Measurements from ENCODE around the gene STAB1.

STAB1 gene

DNA sequence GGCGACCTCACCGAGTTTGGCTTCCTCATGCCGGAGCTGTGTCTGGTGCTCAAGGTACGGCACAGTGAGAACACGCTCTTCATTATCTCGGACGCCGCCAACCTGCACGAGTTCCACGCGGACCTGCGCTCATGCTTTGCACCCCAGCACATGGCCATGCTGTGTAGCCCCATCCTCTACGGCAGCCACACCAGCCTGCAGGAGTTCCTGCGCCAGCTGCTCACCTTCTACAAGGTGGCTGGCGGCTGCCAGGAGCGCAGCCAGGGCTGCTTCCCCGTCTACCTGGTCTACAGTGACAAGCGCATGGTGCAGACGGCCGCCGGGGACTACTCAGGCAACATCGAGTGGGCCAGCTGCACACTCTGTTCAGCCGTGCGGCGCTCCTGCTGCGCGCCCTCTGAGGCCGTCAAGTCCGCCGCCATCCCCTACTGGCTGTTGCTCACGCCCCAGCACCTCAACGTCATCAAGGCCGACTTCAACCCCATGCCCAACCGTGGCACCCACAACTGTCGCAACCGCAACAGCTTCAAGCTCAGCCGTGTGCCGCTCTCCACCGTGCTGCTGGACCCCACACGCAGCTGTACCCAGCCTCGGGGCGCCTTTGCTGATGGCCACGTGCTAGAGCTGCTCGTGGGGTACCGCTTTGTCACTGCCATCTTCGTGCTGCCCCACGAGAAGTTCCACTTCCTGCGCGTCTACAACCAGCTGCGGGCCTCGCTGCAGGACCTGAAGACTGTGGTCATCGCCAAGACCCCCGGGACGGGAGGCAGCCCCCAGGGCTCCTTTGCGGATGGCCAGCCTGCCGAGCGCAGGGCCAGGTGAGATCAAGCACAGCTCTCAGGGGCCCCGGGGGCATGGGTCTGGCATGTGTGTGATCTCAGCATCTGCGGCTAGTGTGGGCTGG is 7.1 kb upstream of the STAB1 start:
- no peaks in the 10 kb centered on the region for H3K27me3 ChIP-seq
- H3K9me3 ChIP-seq (replicated peaks in 1 of 11) = no peaks in the 10 kb centered on the region
- peak overlapping the region in 8 of 11 experiments; percentile 7 to 100 (median 90); a peak in 14 of 22 replicates for H3K4me2 ChIP-seq
- peaks cover 60 to 100% (median 99%) of the 10 kb centered on the region in 10 experiments for H3K4me1 ChIP-seq
- peaks cover 68 to 84% (median 76%) of the 10 kb centered on the region in 11 experiments for H3K36me3 ChIP-seq
- peak overlapping the region; percentile 3 to 98 (median 89); a peak in 18 of 22 replicates for H3K27ac ChIP-seq
- H3K4me3 ChIP-seq = no peak overlapping the region
- TF ChIP-seq Cebpa-rat (IDR thresholded peaks at IDR 0.05) = no peak
- peak overlapping the region in 7 of 11 experiments; percentile 17 to 77 (median 41); a peak in 8 of 22 replicates for H3K9ac ChIP-seq
- H4K20me1 ChIP-seq = peaks cover 0 to 6% (median 0%) of the 10 kb centered on the region in 11 experiments; a peak in 1 of 22 replicates

DNA sequence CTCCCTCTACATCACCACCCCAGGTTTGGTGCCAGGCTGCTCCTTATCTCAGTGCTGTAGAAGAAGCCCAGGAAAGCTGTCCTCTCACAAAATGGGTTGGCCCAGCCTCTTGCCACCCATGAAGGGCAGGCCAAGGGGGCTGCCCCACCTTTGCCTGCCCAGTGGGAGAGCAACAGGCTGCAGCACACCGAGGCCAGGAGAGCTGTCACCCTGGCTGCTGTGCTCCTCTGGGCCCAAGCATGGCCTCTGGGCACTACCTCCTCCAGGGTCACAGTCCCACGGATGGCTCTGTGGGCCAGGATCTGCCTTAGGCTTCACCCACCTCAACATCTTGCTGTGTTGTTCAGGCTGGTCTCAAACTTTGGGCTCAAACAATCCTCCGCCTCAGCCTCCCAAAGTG is 6.4 kb upstream of the STAB1 start:
- H3K9me3 ChIP-seq (replicated peaks in 1 of 11) = no peaks in the 10 kb centered on the region
- TF ChIP-seq Cebpa-rat (IDR thresholded peaks at IDR 0.05) = no peak
- peak overlapping the region in 9 of 11 experiments; percentile 93 to 100 (median 98); a peak in 17 of 22 replicates for H3K4me2 ChIP-seq
- H3K4me3 ChIP-seq = no peak overlapping the region; a peak in 1 of 20 replicates
- no peaks in the 10 kb centered on the region for H3K27me3 ChIP-seq
- H3K27ac ChIP-seq = peak overlapping the region; percentile 85 to 99 (median 97)
- H3K4me1 ChIP-seq = peaks cover 58 to 100% (median 99%) of the 10 kb centered on the region in 10 experiments
- peaks cover 70 to 85% (median 78%) of the 10 kb centered on the region in 11 experiments for H3K36me3 ChIP-seq
- peak overlapping the region in 10 of 11 experiments; percentile 82 to 96 (median 91); a peak in 20 of 22 replicates for H3K9ac ChIP-seq
- peaks cover 0 to 6% (median 0%) of the 10 kb centered on the region in 11 experiments; a peak in 2 of 22 replicates for H4K20me1 ChIP-seq

DNA sequence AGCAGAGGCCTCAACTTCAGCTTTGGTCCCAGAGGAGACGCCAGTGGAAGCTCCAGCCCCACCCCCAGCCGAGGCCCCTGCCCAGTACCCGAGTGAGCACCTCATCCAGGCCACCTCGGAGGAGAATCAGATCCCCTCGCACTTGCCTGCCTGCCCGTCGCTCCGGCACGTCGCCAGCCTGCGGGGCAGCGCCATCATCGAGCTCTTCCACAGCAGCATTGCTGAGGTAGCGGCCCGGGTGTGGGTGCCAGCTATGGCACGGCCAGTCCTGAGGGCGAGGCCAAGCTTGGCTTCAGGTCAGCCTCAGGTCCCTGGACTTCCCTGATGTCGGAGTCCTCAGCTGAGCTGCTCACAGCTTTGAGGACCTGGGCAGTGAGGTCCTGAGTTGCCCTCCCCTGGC is 5.7 kb upstream of the STAB1 start:
- H3K27ac ChIP-seq = peak overlapping the region; percentile 85 to 99 (median 97)
- peak overlapping the region; percentile 69 to 96 (median 91) for H3K9ac ChIP-seq
- peaks cover 71 to 90% (median 82%) of the 10 kb centered on the region in 11 experiments for H3K36me3 ChIP-seq
- no peak for TF ChIP-seq Cebpa-rat (IDR thresholded peaks at IDR 0.05)
- H3K4me2 ChIP-seq = peak overlapping the region; percentile 62 to 100 (median 98)
- H3K4me1 ChIP-seq = peaks cover 57 to 100% (median 99%) of the 10 kb centered on the region in 10 experiments
- peaks cover 0 to 6% (median 0%) of the 10 kb centered on the region in 11 experiments; a peak in 2 of 22 replicates for H4K20me1 ChIP-seq
- H3K4me3 ChIP-seq = peak overlapping the region in 3 of 10 experiments; percentile 10 to 52 (median 24); a peak in 3 of 20 replicates
- no peaks in the 10 kb centered on the region for H3K27me3 ChIP-seq
- no peaks in the 10 kb centered on the region for H3K9me3 ChIP-seq (replicated peaks in 1 of 11)

GRCh38 chr3:52490035-52490938 is 4.9 kb upstream of the STAB1 start:
- peak overlapping the region; percentile 85 to 99 (median 97) for H3K27ac ChIP-seq
- H3K36me3 ChIP-seq = peaks cover 69 to 88% (median 80%) of the 10 kb centered on the region in 11 experiments
- peak overlapping the region in 4 of 10 experiments; percentile 12 to 52 (median 28); a peak in 7 of 20 replicates for H3K4me3 ChIP-seq
- H3K9ac ChIP-seq = peak overlapping the region; percentile 69 to 96 (median 91)
- H4K20me1 ChIP-seq = peaks cover 0 to 6% (median 0%) of the 10 kb centered on the region in 11 experiments; a peak in 2 of 22 replicates
- peaks cover 57 to 100% (median 99%) of the 10 kb centered on the region in 10 experiments for H3K4me1 ChIP-seq
- no peaks in the 10 kb centered on the region for H3K27me3 ChIP-seq
- H3K9me3 ChIP-seq (replicated peaks in 1 of 11) = no peaks in the 10 kb centered on the region
- H3K4me2 ChIP-seq = peak overlapping the region; percentile 62 to 100 (median 98)
- no peak for TF ChIP-seq Cebpa-rat (IDR thresholded peaks at IDR 0.05)

DNA sequence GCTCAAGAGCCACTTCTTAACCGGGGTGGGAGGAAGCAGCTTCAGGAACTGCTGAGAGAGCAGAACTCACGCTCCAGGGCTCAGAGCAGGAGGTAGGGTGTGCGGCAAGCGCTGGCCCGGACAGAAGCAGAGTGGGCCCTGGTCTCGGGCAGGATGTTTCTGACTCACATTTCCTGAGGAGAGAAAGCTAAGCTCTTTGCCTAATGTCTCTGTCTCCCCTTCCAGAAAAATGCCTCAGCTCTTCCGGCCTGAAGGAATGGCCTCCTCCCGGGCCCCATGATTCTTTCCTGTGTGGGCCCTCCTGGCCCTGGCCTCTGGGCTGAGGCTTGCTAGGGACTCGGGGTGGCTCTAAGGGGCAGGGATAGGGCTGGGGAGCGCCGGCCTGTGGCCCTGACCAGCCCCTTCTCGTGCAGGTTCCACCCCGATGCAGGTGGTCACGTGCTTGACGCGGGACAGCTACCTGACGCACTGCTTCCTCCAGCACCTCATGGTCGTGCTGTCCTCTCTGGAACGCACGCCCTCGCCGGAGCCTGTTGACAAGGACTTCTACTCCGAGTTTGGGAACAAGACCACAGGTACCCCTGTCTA is 4.1 kb upstream of the STAB1 start:
- H3K27ac ChIP-seq = peak overlapping the region; percentile 85 to 99 (median 97)
- H3K4me3 ChIP-seq = peak overlapping the region in 8 of 10 experiments; percentile 5 to 81 (median 30); a peak in 12 of 20 replicates

GRCh38 chr3:52492059-52492458 is 3.1 kb upstream of the STAB1 start:
- H3K9me3 ChIP-seq (replicated peaks in 1 of 11) = no peaks in the 10 kb centered on the region
- H3K4me1 ChIP-seq = peaks cover 49 to 100% (median 99%) of the 10 kb centered on the region in 10 experiments
- H3K9ac ChIP-seq = peak overlapping the region; percentile 69 to 96 (median 91); a peak in 21 of 22 replicates
- H3K36me3 ChIP-seq = peaks cover 54 to 88% (median 66%) of the 10 kb centered on the region in 11 experiments
- H3K27me3 ChIP-seq = no peaks in the 10 kb centered on the region
- H4K20me1 ChIP-seq = peaks cover 0 to 6% (median 0%) of the 10 kb centered on the region in 11 experiments; a peak in 2 of 22 replicates
- H3K27ac ChIP-seq = peak overlapping the region; percentile 85 to 99 (median 97)
- TF ChIP-seq Cebpa-rat (IDR thresholded peaks at IDR 0.05) = no peak
- peak overlapping the region in 10 of 11 experiments; percentile 83 to 100 (median 98); a peak in 19 of 22 replicates for H3K4me2 ChIP-seq
- peak overlapping the region in 7 of 10 experiments; percentile 5 to 81 (median 31); a peak in 10 of 20 replicates for H3K4me3 ChIP-seq

More for the DNA sequence above, 4.1 kb upstream of the STAB1 start:
- peaks cover 0 to 6% (median 0%) of the 10 kb centered on the region in 11 experiments; a peak in 2 of 22 replicates for H4K20me1 ChIP-seq
- H3K4me2 ChIP-seq = peak overlapping the region; percentile 62 to 100 (median 98)
- peaks cover 57 to 100% (median 99%) of the 10 kb centered on the region in 10 experiments for H3K4me1 ChIP-seq
- H3K9me3 ChIP-seq (replicated peaks in 1 of 11) = no peaks in the 10 kb centered on the region
- TF ChIP-seq Cebpa-rat (IDR thresholded peaks at IDR 0.05) = no peak
- H3K27me3 ChIP-seq = no peaks in the 10 kb centered on the region
- peaks cover 64 to 88% (median 73%) of the 10 kb centered on the region in 11 experiments for H3K36me3 ChIP-seq
- H3K9ac ChIP-seq = peak overlapping the region; percentile 69 to 96 (median 91)

DNA sequence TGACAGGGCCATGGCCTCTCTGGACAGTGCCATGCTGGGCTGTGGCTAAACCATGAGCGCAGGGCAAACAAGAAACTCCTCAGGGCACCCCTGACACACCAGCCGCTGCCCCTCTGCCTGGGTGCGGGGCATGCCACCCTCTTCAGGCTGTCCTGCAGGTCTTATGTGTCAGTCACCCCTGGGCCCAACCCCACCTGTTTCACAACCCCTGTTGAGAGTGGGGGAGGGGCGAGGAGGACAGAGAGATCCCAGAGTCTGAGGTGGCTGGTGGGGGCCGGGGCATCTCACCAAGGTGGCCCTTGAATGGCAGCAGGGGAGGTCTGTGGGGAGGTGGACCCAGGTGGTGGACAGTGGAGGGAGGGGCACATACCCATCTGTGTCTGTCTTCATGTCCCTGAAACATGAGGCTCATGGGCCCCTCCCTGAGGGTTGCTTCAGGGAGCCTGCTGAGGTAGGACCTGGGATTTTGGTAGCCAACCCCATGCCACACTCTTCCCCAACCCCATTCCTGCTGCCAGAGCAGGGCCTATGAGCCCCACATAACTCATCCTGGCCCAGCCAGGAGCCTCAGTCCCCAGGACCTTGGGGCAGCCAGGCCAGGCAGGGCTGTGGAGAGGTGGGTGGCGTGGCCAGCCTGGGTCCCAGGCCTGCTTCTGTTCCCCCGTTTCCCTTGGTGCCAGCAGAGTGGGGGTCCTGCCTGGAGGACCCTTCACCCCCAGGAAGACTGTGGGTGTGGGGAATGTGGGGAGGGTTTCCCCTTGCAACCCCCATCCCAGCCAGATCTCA is 1.7 kb upstream of the STAB1 start:
- peak overlapping the region in 4 of 10 experiments; percentile 25 to 81 (median 64); a peak in 6 of 20 replicates for H3K4me3 ChIP-seq
- H3K9me3 ChIP-seq (replicated peaks in 1 of 11) = no peaks in the 10 kb centered on the region
- no peaks in the 10 kb centered on the region for H3K27me3 ChIP-seq
- peaks cover 41 to 83% (median 60%) of the 10 kb centered on the region in 11 experiments for H3K36me3 ChIP-seq
- peaks cover 62 to 100% (median 99%) of the 10 kb centered on the region in 10 experiments for H3K4me1 ChIP-seq
- peak overlapping the region in 9 of 11 experiments; percentile 23 to 100 (median 98); a peak in 18 of 22 replicates for H3K4me2 ChIP-seq
- H3K27ac ChIP-seq = peak overlapping the region; percentile 85 to 99 (median 97)
- TF ChIP-seq Cebpa-rat (IDR thresholded peaks at IDR 0.05) = no peak
- H3K9ac ChIP-seq = peak overlapping the region in 10 of 11 experiments; percentile 37 to 96 (median 91); a peak in 19 of 22 replicates
- peaks cover 0 to 6% (median 0%) of the 10 kb centered on the region in 11 experiments; a peak in 2 of 22 replicates for H4K20me1 ChIP-seq

All from BLaER1 treated with 17β-estradiol and CSF1 and Interleukin-3, amounts not matched to agents 10 nM and 100 nM (cell line).